Subcutaneous abdominal adipose tissue (tissue), 5 donors: ENCODE results near the gene CHRDL1.

Experiments used
- H3K27ac ChIP-seq: one replicate; pipeline ENCODE4 v1.7.0; 2013; ENCODE audit warnings: low read depth, mild to moderate bottlenecking, inconsistent platforms, low read length, moderate library complexity
- H3K27me3 ChIP-seq, 5 donors: one replicate each; pipeline ENCODE4 v1.7.0; 2013; ENCODE audit warnings: low read length in 5 of 5, inconsistent platforms in 1 of 5; ENCODE audit not compliant: control insufficient read depth in 5 of 5, insufficient read depth in 4 of 5
- H3K36me3 ChIP-seq, 5 donors: one replicate each; pipeline ENCODE4 v1.7.0; 2013; ENCODE audit warnings: low read length in 5 of 5; ENCODE audit not compliant: control insufficient read depth in 5 of 5, insufficient read depth in 5 of 5
- H3K4me1 ChIP-seq, 5 donors: one replicate each; pipeline ENCODE4 v1.7.0; 2013; ENCODE audit warnings: low read length in 5 of 5, mild to moderate bottlenecking in 3 of 5, moderate library complexity in 1 of 5; ENCODE audit not compliant: control insufficient read depth in 5 of 5, insufficient read depth in 5 of 5
- H3K4me3 ChIP-seq, 5 donors: one replicate each; pipeline ENCODE4 v1.7.0; 2013; ENCODE audit warnings: low read length in 5 of 5, low read depth in 1 of 5
- H3K9ac ChIP-seq, 5 donors: one replicate each; pipeline ENCODE4 v1.7.0; 2013; ENCODE audit warnings: low read length in 5 of 5, mild to moderate bottlenecking in 4 of 5, moderate library complexity in 3 of 5
- H3K9me3 ChIP-seq, 5 donors: one replicate each; pipeline ENCODE4 v1.7.0; 2013; ENCODE audit warnings: low read length in 5 of 5; ENCODE audit not compliant: control insufficient read depth in 5 of 5
- donor health status: healthy.
- donor health status: healthy.
- donor health status: healthy.
- donor health status: healthy.
- donor health status: healthy.

CHRDL1 gene

DNA sequence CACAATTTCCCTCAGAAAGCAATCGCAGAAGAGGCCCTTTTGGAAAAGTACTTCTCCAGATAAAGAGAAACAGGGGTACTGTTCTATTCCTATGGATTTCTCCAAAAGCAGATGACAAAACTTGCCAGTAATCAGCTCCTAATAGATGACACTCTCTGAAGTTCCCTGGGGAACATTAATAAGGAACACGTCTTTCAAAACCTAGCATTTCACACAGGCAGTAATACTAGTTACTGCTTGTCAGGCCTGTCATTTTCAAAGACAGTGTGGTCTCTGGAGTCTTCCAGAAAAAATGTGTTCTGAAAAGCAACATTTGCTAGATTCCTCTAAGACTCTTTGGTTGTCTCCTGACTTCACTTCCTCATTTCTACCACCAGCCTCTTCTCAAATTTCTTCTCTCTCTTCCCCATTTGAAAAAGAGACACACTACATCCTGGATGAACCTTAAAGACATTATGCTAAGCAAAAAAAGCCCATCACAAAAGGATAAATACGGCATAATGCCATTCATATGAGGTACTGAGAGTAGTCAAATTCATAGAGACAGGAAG, 47.3 kb downstream of the CHRDL1 start:
- H3K4me3 ChIP-seq, result no peak overlapping the region
- peaks cover 0 to 64% (median 30%) of the 10 kb centered on the region in 5 donors for H3K4me1 ChIP-seq
- H3K9ac ChIP-seq, result no peak overlapping the region
- peaks cover 0 to 13% (median 7%) of the 10 kb centered on the region in 5 donors for H3K27me3 ChIP-seq
- no peaks in the 10 kb centered on the region for H3K9me3 ChIP-seq
- no peaks in the 10 kb centered on the region for H3K36me3 ChIP-seq
- peak overlapping the region; percentile 79 for H3K27ac ChIP-seq

DNA sequence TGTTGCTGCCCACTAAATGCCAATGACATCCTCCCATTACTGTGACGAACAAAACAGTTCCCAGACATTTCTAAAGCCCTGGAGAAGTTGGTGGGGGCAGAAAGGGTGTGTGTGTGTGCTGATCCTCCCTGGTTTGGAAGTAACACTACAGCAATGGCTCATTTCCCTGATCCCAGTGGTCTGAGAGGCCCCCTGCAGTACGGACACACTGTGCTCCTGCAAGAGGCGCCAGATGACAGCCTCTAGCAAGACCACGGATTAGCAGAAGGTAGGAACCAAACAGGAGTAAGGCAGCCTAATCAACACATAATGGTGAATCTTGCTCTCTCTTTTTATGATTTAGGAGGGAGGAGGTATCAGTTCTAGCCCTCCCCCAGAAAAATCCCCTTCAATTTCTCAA, 49.6 kb downstream of the CHRDL1 start:
- Histone ChIP-seq H3K9ac (no peak overlapping the region), H3K4me1 (peaks cover 0 to 63% (median 27%) of the 10 kb centered on the region in 5 donors), H3K27ac (peak overlapping the region; percentile 45), H3K9me3 (no peaks in the 10 kb centered on the region), H3K4me3 (no peak overlapping the region), H3K36me3 (no peaks in the 10 kb centered on the region), H3K27me3 (peaks cover 0 to 13% (median 10%) of the 10 kb centered on the region in 5 donors)

- H3K9ac ChIP-seq, result no peak overlapping the region
- H3K4me3 ChIP-seq, result no peak overlapping the region
- no peaks in the 10 kb centered on the region for H3K36me3 ChIP-seq
- peak overlapping the region; percentile 45 for H3K27ac ChIP-seq
- peaks cover 0 to 56% (median 27%) of the 10 kb centered on the region in 5 donors for H3K4me1 ChIP-seq
- H3K9me3 ChIP-seq, result no peaks in the 10 kb centered on the region
- H3K27me3 ChIP-seq, result peaks cover 0 to 13% (median 10%) of the 10 kb centered on the region in 5 donors
Measured at GRCh38 chrX:110745288-110745687, 50.3 kb downstream of the CHRDL1 start.

GRCh38 chrX:110743679-110744340, 51.8 kb downstream of the CHRDL1 start:
- H3K27ac ChIP-seq, result peak overlapping the region; percentile 19
- H3K4me1 ChIP-seq, result peaks cover 0 to 45% (median 27%) of the 10 kb centered on the region in 5 donors
- no peaks in the 10 kb centered on the region for H3K36me3 ChIP-seq
- peaks cover 0 to 13% (median 12%) of the 10 kb centered on the region in 5 donors for H3K27me3 ChIP-seq
- H3K4me3 ChIP-seq, result no peak overlapping the region
- H3K9me3 ChIP-seq, result no peaks in the 10 kb centered on the region
- H3K9ac ChIP-seq, result no peak overlapping the region

DNA sequence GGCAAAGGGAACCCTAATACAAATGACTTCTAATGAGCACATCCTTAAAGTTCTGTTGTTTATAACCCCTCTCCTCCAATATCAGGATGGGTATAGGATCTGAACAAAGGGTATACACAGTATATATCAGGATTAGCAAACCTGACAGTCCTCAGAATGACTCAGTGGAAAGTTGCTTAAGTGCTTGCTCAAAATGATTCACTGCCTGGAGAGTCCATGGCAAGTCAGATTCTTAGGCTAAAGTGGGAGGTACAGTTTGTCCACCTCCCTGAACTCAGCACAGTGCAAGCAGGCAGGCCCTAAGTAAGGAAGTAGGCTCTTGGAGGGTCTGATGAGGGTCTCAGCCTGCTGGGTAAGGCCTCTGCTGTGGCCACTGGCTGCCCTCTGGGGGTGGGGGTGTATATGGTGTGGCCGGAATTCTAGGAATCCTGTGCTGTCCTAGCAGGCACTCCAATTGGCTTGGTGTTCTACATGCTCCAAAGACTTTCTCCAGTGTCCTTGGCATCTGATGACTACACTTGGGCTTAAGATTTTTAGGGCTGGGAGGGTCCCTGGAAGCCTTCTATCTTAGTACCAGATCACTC, 54.3 kb downstream of the CHRDL1 start:
- Histone ChIP-seq H3K9ac (no peak overlapping the region), H3K4me1 (peaks cover 0 to 32% (median 17%) of the 10 kb centered on the region in 5 donors), H3K27ac (peak overlapping the region; percentile 19), H3K4me3 (no peak overlapping the region), H3K36me3 (peaks cover 0 to 3% (median 0%) of the 10 kb centered on the region in 5 donors), H3K27me3 (peaks cover 0 to 13% (median 10%) of the 10 kb centered on the region in 5 donors), H3K9me3 (no peaks in the 10 kb centered on the region)

- no peaks in the 10 kb centered on the region for H3K9me3 ChIP-seq
- H3K27ac ChIP-seq, result peak overlapping the region; percentile 19
- H3K9ac ChIP-seq, result peak overlapping the region in 1 of 5 donors; percentile 41
- H3K4me3 ChIP-seq, result no peak overlapping the region
- H3K27me3 ChIP-seq, result peaks cover 0 to 7% (median 4%) of the 10 kb centered on the region in 5 donors
- H3K4me1 ChIP-seq, result peaks cover 0 to 19% (median 5%) of the 10 kb centered on the region in 5 donors
- peaks cover 0 to 3% (median 0%) of the 10 kb centered on the region in 5 donors for H3K36me3 ChIP-seq
Measured at GRCh38 chrX:110734894-110735541, 60.6 kb downstream of the CHRDL1 start.

DNA sequence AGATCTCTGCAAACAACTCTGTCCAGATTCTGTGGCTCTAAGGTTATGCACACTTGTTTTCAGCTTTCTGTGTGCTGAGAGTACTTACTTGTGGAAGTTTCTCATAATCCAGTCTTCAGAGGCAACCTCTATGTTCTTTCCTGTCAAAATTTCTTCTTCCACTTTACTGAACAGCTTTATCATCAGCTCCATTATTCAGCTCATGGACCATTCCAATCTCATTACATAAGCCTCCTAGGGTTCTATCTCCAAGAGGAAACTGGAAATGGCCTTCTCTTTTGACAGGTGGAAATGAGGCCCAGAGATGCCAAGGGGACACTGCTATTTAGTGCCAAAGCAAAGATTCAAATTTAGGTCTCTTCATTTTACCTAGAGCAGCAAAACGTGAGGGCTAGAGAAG, 61.3 kb downstream of the CHRDL1 start:
- H3K27ac ChIP-seq, result peak overlapping the region; percentile 19
- H3K4me3 ChIP-seq, result no peak overlapping the region
- H3K36me3 ChIP-seq, result peaks cover 0 to 3% (median 0%) of the 10 kb centered on the region in 5 donors
- H3K27me3 ChIP-seq, result peaks cover 0 to 7% (median 4%) of the 10 kb centered on the region in 5 donors
- H3K9me3 ChIP-seq, result no peaks in the 10 kb centered on the region
- H3K9ac ChIP-seq, result no peak overlapping the region
- H3K4me1 ChIP-seq, result peaks cover 0 to 19% (median 5%) of the 10 kb centered on the region in 5 donors

- peaks cover 0 to 7% (median 4%) of the 10 kb centered on the region in 5 donors for H3K27me3 ChIP-seq
- H3K4me3 ChIP-seq, result no peak overlapping the region
- peaks cover 0 to 3% (median 0%) of the 10 kb centered on the region in 5 donors for H3K36me3 ChIP-seq
- H3K4me1 ChIP-seq, result peaks cover 0 to 19% (median 5%) of the 10 kb centered on the region in 5 donors
- H3K9ac ChIP-seq, result no peak overlapping the region
- no peak overlapping the region for H3K27ac ChIP-seq
- H3K9me3 ChIP-seq, result no peaks in the 10 kb centered on the region
Measured at GRCh38 chrX:110733166-110733565, 62.5 kb downstream of the CHRDL1 start.

DNA sequence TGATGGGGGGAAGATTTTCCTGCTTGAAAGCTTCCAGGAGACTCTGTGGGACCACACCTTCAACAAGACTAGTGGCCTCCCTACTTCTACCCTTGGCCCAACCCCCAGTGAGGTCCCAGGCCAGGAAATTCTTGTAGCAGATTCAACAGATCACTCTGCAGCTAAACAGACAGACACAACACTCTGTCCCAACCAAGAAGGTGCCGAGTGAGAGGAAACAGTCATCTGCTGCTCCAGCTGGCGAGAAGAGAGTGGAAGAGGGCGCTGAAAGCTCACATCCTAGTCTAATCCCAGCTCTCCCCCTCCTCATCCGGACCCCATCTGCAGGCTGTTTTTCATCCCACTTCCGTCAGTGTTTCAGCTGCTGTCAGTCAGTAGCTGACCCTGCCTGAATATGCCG, 63.4 kb downstream of the CHRDL1 start:
- peaks cover 0 to 3% (median 0%) of the 10 kb centered on the region in 5 donors for H3K36me3 ChIP-seq
- H3K4me1 ChIP-seq, result peaks cover 0 to 19% (median 5%) of the 10 kb centered on the region in 5 donors
- H3K4me3 ChIP-seq, result no peak overlapping the region
- H3K9me3 ChIP-seq, result no peaks in the 10 kb centered on the region
- H3K9ac ChIP-seq, result no peak overlapping the region
- H3K27me3 ChIP-seq, result peaks cover 0 to 7% (median 4%) of the 10 kb centered on the region in 5 donors
- peak overlapping the region; percentile 34 for H3K27ac ChIP-seq
